Measurements from ENCODE around the gene PRKAG3. TPM values are rescaled to one million over a fixed set of nuclear protein-coding genes. Genes with fewer than 3 reads are reported as not detected.

The PRKAG3 gene
- total RNA-seq, 3 donors from 2014 or later (not counting 1 experiment from before 2014, with no cell fraction given), result not detected

DNA sequence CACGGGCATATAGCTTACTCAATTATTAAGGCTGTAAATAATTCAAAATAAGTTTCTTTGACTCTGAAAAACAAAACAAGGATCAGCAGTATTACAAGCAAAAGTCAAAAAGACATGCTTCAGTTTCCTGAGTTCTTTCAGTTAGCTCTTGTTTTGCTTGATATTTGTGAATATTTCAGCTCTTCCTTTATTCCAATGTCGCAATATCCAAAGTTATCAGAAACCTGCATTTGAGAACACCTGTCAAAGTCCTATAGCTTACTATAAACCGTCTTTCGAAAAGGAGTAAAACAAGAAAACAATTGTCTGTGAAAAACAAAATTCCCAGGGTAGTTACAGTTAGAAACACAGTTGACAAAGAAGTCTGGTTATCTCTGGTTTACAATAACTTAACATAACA is 34.9 kb downstream of the PRKAG3 start:
- TF ChIP-seq, protein P1, sequence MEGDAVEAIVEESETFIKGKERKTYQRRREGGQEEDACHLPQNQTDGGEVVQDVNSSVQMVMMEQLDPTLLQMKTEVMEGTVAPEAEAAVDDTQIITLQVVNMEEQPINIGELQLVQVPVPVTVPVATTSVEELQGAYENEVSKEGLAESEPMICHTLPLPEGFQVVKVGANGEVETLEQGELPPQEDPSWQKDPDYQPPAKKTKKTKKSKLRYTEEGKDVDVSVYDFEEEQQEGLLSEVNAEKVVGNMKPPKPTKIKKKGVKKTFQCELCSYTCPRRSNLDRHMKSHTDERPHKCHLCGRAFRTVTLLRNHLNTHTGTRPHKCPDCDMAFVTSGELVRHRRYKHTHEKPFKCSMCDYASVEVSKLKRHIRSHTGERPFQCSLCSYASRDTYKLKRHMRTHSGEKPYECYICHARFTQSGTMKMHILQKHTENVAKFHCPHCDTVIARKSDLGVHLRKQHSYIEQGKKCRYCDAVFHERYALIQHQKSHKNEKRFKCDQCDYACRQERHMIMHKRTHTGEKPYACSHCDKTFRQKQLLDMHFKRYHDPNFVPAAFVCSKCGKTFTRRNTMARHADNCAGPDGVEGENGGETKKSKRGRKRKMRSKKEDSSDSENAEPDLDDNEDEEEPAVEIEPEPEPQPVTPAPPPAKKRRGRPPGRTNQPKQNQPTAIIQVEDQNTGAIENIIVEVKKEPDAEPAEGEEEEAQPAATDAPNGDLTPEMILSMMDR (IDR thresholded peaks at IDR 0.05), result no peak
- H3K9me3 Mint-ChIP-seq, result no peaks in the 10 kb centered on the region
- H3K27ac Mint-ChIP-seq, result no peak overlapping the region
- H3K27ac ChIP-seq (ENCODE audit: low read length), result no peak overlapping the region
- intact Hi-C loops (cut with micrococcal nuclease), result no loop called here
- peaks cover 23 to 28% of the 10 kb centered on the region in 2 donors for H3K27me3 Mint-ChIP-seq (ENCODE audit: low read depth in 2 of 2)
- no peaks in the 10 kb centered on the region for H3K36me3 Mint-ChIP-seq
- no peak overlapping the region for H3K4me3 ChIP-seq (ENCODE audit: low read length)
- no peaks in the 10 kb centered on the region for H3K9me3 ChIP-seq (ENCODE audit: control insufficient read depth, insufficient read depth, low read length)
- H3K4me1 ChIP-seq (ENCODE audit: control insufficient read depth, insufficient read depth, low read length), result no peaks in the 10 kb centered on the region
- WGBS (ENCODE audit: insufficient coverage), result 96% methylated on average over 4 of the region's 4 CpGs
- DNase-seq (no peak), ATAC-seq (no peak)
- H3K4me3 Mint-ChIP-seq, result no peak overlapping the region
- no peaks in the 10 kb centered on the region for H3K4me1 Mint-ChIP-seq
- no peaks in the 10 kb centered on the region for H3K36me3 ChIP-seq (ENCODE audit: control insufficient read depth, insufficient read depth, low read length)
- peaks cover 17% of the 10 kb centered on the region for H3K27me3 ChIP-seq (ENCODE audit: control insufficient read depth, insufficient read depth, low read length)

DNA sequence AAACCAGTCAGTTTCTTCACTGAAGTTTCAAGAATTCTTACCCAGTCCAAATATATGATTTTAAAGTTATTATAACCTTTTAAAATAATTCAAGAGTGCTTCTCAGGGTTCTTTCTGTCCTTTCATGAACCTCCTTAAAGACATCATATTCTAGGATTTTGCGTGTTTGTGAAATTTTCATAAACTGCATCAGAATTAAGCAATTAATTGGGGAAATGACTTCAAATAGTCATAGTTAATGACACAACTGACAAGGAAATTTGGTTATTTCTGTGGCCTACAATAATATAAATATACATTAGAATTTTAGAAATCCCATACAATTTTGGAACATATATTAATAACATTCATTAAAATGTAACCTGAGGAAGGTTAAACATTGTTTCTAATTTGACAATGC is 39.2 kb downstream of the PRKAG3 start:
- peaks cover 6% of the 10 kb centered on the region for H3K36me3 Mint-ChIP-seq
- TF ChIP-seq, protein P1 (IDR thresholded peaks at IDR 0.05), result no peak
- no peaks in the 10 kb centered on the region for H3K36me3 ChIP-seq (ENCODE audit: control insufficient read depth, insufficient read depth, low read length)
- peaks cover 8 to 40% of the 10 kb centered on the region in 2 donors for H3K27me3 Mint-ChIP-seq (ENCODE audit: low read depth in 2 of 2)
- no peaks in the 10 kb centered on the region for H3K4me1 ChIP-seq (ENCODE audit: control insufficient read depth, insufficient read depth, low read length)
- no peak overlapping the region for H3K27ac Mint-ChIP-seq
- H3K4me3 Mint-ChIP-seq, result no peak overlapping the region
- DNase-seq (no peak), ATAC-seq (no peak)
- no CpG with 5 or more reads among the region's 1 CpG for WGBS (ENCODE audit: insufficient coverage)
- peaks cover 3% of the 10 kb centered on the region for H3K27me3 ChIP-seq (ENCODE audit: control insufficient read depth, insufficient read depth, low read length)
- H3K27ac ChIP-seq (ENCODE audit: low read length), result no peak overlapping the region
- no peaks in the 10 kb centered on the region for H3K4me1 Mint-ChIP-seq
- no peak overlapping the region for H3K4me3 ChIP-seq (ENCODE audit: low read length)
- no peaks in the 10 kb centered on the region for H3K9me3 ChIP-seq (ENCODE audit: control insufficient read depth, insufficient read depth, low read length)
- intact Hi-C loops (cut with micrococcal nuclease), result no loop called here
- H3K9me3 Mint-ChIP-seq, result no peaks in the 10 kb centered on the region

DNA sequence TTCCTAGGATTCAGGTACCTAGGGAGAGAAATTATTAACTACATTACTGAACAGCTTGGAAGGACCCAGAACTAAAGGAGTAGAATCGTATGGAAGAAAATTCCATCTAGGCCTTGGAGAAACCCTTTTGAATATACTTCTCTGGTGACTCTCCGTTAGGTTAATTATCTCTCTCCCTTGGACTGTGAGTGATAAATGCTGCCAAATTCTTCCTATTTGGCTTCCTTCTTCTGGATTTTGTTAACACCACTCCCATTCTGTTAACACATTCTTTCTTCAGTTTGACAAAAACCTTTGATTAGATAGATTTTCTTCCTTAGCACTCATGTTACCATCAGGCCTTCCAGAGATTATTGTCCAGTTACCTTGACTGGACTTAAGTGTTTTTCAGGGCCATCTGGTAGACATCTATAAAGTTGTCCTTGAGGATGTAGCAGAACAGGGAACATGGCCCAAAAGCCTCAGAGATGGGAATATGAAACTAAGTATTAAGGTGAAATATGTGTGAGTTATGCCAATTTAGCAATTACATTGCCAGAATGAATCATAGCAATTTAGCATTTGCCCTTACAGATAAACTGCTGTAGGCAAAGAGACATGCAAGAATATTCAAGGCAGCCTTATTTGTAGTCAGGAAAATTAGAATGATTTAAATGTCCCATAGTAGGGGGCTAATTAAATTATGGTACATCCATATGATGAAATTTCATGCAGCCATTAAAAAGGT is 42.9 kb downstream of the PRKAG3 start:
- Histone ChIP-seq H3K9me3 (ENCODE audit: control insufficient read depth, insufficient read depth, low read length) (no peaks in the 10 kb centered on the region), H3K27ac (ENCODE audit: low read length) (no peak overlapping the region), H3K36me3 (ENCODE audit: control insufficient read depth, insufficient read depth, low read length) (no peaks in the 10 kb centered on the region), H3K4me3 (ENCODE audit: low read length) (no peak overlapping the region), H3K4me1 (ENCODE audit: control insufficient read depth, insufficient read depth, low read length) (no peaks in the 10 kb centered on the region), H3K27me3 (ENCODE audit: control insufficient read depth, insufficient read depth, low read length) (no peaks in the 10 kb centered on the region)
- Mint-ChIP-seq H3K4me1 (no peaks in the 10 kb centered on the region), H3K36me3 (peaks cover 6% of the 10 kb centered on the region), H3K4me3 (no peak overlapping the region), H3K27ac (no peak overlapping the region), H3K27me3 (ENCODE audit: low read depth in 2 of 2) (peaks cover 9 to 41% of the 10 kb centered on the region in 2 donors), H3K9me3 (no peaks in the 10 kb centered on the region)
- 88% methylated on average over 2 of the region's 2 CpGs for WGBS (ENCODE audit: insufficient coverage)
- intact Hi-C loops (cut with micrococcal nuclease), result no loop called here
- ATAC-seq, result no peak
- DNase-seq, result no peak
- TF ChIP-seq, protein P1 (IDR thresholded peaks at IDR 0.05), result no peak

DNA sequence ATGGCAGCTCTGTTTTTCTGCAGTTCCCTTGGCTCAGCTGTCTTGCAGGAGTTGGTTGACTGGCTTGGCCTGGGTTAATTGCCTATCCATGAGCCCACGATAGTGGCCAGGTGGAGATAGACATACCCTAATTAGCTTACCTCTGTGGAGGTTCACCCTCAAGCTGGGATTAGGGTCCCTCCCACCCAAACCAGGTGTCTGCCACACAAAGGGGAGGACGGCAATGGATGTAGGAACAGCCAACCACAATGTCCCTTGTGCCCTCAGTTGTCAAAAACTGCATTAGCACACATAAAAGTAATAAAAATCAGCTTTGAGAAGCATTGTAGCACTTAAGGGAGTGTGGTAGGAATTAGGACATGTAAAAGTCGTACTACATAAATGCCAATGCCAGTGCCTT is 45.5 kb downstream of the PRKAG3 start:
- Mint-ChIP-seq H3K4me1 (no peaks in the 10 kb centered on the region), H3K27me3 (ENCODE audit: low read depth in 2 of 2) (peaks cover 25 to 63% of the 10 kb centered on the region in 2 donors), H3K36me3 (peaks cover 6% of the 10 kb centered on the region), H3K4me3 (no peak overlapping the region), H3K9me3 (no peaks in the 10 kb centered on the region), H3K27ac (no peak overlapping the region)
- H3K4me1 ChIP-seq (ENCODE audit: control insufficient read depth, insufficient read depth, low read length), result peaks cover 7% of the 10 kb centered on the region
- TF ChIP-seq, protein P1 (IDR thresholded peaks at IDR 0.05), result no peak
- intact Hi-C loops (cut with micrococcal nuclease), result no loop called here
- H3K4me3 ChIP-seq (ENCODE audit: low read length), result no peak overlapping the region
- H3K27me3 ChIP-seq (ENCODE audit: control insufficient read depth, insufficient read depth, low read length), result peaks cover 16% of the 10 kb centered on the region
- H3K9me3 ChIP-seq (ENCODE audit: control insufficient read depth, insufficient read depth, low read length), result no peaks in the 10 kb centered on the region
- H3K27ac ChIP-seq (ENCODE audit: low read length), result no peak overlapping the region
- DNase-seq (no peak), ATAC-seq (no peak)
- WGBS (ENCODE audit: insufficient coverage), result 88% methylated on average over 2 of the region's 3 CpGs
- no peaks in the 10 kb centered on the region for H3K36me3 ChIP-seq (ENCODE audit: control insufficient read depth, insufficient read depth, low read length)

Measured in natural killer cell (primary cell).